ENCODE results near the gene CD274. TPM values are rescaled to one million over a fixed set of nuclear protein-coding genes. Genes with fewer than 3 reads are reported as not detected.

Gene CD274
- total RNA-seq, 1 experiment from 2014 or later = not detected

- no peaks in the 10 kb centered on the region for H3K4me1 ChIP-seq (ENCODE audit: insufficient read depth, low read length)
- H4K20me1 ChIP-seq (ENCODE audit: control insufficient read depth, insufficient read depth, insufficient read length) = no peaks in the 10 kb centered on the region
- H2BK5ac ChIP-seq (ENCODE audit: insufficient read length, low read length) = no peak overlapping the region
- Mint-ChIP-seq H3K27me3 (ENCODE audit: low read depth) (no peaks in the 10 kb centered on the region), H3K4me3 (no peak overlapping the region), H3K27ac (no peak overlapping the region), H3K4me1 (peaks cover 0 to 2% of the 10 kb centered on the region in 2 experiments; a peak in 1 of 4 replicates), H3K36me3 (ENCODE audit: insufficient read depth in 1 of 3, low read depth in 3 of 3) (no peaks in the 10 kb centered on the region), H3K9me3 (peaks cover 0 to 1% of the 10 kb centered on the region in 2 experiments; a peak in 2 of 5 replicates)
- H3K79me2 ChIP-seq (ENCODE audit: insufficient read depth, low read length) = no peaks in the 10 kb centered on the region; the same call in 1 of the 2 replicates
- no peak overlapping the region for H2BK120ac ChIP-seq (ENCODE audit: low read depth, low read length, poor library complexity, severe bottlenecking)
- no peak overlapping the region for H3K56ac ChIP-seq (ENCODE audit: insufficient read length, low read depth, low read length)
- no peak overlapping the region for H3K14ac ChIP-seq (ENCODE audit: insufficient read depth, low read length)
- no peak overlapping the region for H2BK15ac ChIP-seq (ENCODE audit: low read depth, low read length)
- no peak overlapping the region for H2AFZ ChIP-seq (ENCODE audit: low read length)
- no peaks in the 10 kb centered on the region for H3K9me3 ChIP-seq (ENCODE audit: control insufficient read depth, low read depth, low read length)
- H3K23me2 ChIP-seq (ENCODE audit: insufficient read length, low read depth, low read length, poor library complexity, severe bottlenecking) = no peaks in the 10 kb centered on the region
- no CpG with 5 or more reads among the region's 1 CpG for WGBS (ENCODE audit: extremely low coverage, insufficient read length, low lambda C conversion rate)
- H4K5ac ChIP-seq (ENCODE audit: insufficient read length, low read depth, low read length) = no peak overlapping the region
- no peak overlapping the region for H3K4me2 ChIP-seq (ENCODE audit: insufficient read depth, insufficient read length, low read length)
- no peak overlapping the region for H4K91ac ChIP-seq (ENCODE audit: insufficient read length, low read depth, low read length)
- TF ChIP-seq CTCF (conservative IDR thresholded peaks at IDR 0.05) = no peak
- H3K79me1 ChIP-seq (ENCODE audit: insufficient read depth, low read depth, low read length, poor library complexity, severe bottlenecking) = no peaks in the 10 kb centered on the region
- H2BK20ac ChIP-seq (ENCODE audit: low read depth, low read length, poor library complexity, severe bottlenecking) = no peak overlapping the region
- no peak overlapping the region for H3K9ac ChIP-seq (ENCODE audit: extremely low read depth, insufficient read length, low read length)
- no peak overlapping the region for H3K4ac ChIP-seq (ENCODE audit: low read depth, low read length)
- no peak overlapping the region for H3T11ph ChIP-seq (ENCODE audit: low read length)
- H2AK5ac ChIP-seq (ENCODE audit: insufficient read length, low read length) = no peak overlapping the region
- H4K8ac ChIP-seq (replicated peaks; ENCODE audit: insufficient read length, low read depth, low read length) = no peak overlapping the region
- no peaks in the 10 kb centered on the region for H3K27me3 ChIP-seq (ENCODE audit: insufficient read depth, low read length)
- no peak overlapping the region for H2BK12ac ChIP-seq (ENCODE audit: insufficient read length, low read depth, low read length)
- H3K18ac ChIP-seq (ENCODE audit: insufficient read length, low read depth, low read length) = no peak overlapping the region
- no peak overlapping the region for H3K27ac ChIP-seq (ENCODE audit: insufficient read length, low read depth, low read length)
- no peak for DNase-seq
- no peak overlapping the region for H3K23ac ChIP-seq (ENCODE audit: insufficient read length, low read depth, low read length)
Measured at GRCh38 chr9:5499157-5499556, 48.8 kb downstream of the CD274 start.

Data from H9 (cell line).